DMS114 treated with DMSO at 0.1 percent for 48 hours (cell line): ENCODE data around the gene BCKDHB.

ENCODE experiments used
- DNase-seq: peaks from one replicate; lab custom pipeline; 2025; ENCODE audit not compliant: unreplicated experiment; lab: John Stamatoyannopoulos, UW

Gene BCKDHB

DNA sequence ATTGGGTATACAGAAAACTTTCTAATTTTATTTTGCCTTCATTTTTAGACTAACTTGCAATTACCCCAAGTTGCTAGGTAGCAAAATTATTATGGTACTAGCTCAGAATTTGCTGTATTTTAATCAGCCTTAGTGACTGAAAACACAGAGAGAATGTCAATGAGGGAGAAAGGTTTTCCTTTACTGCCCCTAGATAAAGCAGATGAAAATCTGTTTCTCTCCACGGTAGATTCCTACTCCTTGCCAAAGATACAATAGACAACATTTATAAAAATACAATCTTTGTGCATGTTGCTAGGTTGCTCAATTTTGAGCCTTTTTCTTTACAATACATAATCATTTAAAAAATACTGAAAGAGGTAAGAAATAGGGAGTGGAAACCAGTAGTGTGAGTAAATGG lies 222.2 kb downstream of the BCKDHB start:
- DNase-seq, result no peak

GRCh38 chr6:80329496-80329895 lies 223.0 kb downstream of the BCKDHB start:
- DNase-seq, result no peak

- no peak for DNase-seq
Observed at GRCh38 chr6:80330961-80331360, 224.5 kb downstream of the BCKDHB start.

- no peak for DNase-seq
Observed at GRCh38 chr6:80331522-80331921, 225.1 kb downstream of the BCKDHB start.

DNA sequence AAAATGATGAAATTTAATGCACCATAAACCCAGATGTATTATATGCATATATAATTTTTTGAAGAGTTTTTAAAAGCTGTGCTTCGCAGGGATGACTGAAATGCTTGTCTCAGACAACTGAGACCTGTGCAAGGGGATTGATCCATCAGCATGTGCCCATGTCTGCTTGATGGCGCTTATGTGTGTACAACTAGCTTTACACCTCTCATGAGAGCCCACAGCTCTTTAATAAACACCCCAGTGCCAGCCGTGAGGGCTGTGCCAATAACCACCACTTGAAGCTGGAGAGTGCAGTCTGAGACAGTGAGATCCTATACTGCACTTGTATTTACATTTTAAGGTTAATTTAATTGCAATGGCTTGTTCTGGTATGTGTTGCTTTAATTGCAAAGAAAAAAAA lies 225.5 kb downstream of the BCKDHB start:
- DNase-seq, result no peak

- DNase-seq, result no peak
Observed at GRCh38 chr6:80333342-80333741, 226.9 kb downstream of the BCKDHB start.

DNA sequence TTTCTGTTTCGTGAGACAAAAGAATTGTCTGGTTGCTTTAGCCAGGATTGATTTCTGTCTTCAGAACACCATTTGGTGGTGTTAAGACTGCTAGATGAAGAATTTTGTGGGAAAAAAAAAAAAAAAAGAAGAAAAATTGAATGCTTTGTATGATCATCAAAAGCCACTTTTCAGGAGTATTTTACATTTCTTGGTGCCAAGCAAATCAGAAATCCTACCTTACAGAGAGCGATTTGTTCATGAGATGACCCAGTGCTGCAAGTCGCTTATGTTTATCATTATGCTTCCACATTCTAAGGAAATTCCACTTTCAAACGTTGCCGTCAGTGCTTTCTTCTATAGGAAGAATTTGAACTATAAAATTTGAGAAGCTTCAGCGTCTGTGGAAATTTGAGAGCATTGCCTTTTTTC lies 228.7 kb downstream of the BCKDHB start:
- peak; percentile 16 for DNase-seq

DNA sequence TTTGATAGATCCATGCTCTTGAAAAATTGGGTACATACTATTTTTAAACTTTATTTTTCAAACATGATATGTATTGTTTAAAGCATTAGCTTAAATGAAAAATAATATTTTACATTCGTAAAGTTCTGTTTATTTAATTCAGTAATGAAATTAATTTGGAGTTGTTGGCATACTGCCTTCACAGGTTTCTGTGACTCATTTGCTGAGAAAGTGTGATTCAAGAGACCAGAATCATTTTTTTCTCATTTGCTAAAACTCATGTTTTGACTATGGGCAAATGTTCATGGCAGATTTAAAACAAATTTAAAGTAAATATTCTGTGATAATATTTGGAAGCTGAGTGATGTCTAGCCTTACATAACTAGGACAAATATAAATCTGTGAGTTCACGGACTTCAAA lies 230.4 kb downstream of the BCKDHB start:
- DNase-seq, result no peak

DNA sequence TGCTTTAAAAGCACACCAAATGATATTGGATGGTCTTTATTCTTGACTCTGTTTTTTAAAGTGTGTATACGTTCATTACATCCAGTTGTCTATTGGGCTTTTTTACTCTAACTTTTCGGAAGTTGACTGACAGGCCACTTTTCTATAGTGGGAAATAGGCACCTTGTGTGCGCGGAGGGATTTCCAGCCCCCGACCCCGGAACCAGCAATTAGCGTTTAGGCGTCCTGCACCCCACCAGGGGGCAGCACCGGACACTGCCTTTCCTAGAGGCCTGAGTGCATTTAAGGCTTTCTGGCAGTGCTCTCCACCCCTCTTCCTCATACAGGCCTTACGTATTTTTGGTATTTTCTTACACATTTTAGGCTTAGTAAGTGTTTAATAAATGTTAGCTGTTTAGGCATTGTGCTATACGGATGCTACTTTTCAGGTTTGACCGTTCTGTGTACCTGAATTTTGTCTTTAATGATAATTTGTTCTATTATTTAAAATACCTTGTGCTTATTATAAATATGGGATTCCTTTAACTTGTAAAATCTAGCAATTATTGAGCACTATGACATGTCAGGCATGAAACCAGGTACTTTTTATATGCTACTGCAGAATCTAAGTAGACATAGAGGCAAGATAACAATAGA lies 231.8 kb downstream of the BCKDHB start:
- no peak for DNase-seq

GRCh38 chr6:80339421-80339820 lies 232.9 kb downstream of the BCKDHB start:
- DNase-seq, result no peak

DNA sequence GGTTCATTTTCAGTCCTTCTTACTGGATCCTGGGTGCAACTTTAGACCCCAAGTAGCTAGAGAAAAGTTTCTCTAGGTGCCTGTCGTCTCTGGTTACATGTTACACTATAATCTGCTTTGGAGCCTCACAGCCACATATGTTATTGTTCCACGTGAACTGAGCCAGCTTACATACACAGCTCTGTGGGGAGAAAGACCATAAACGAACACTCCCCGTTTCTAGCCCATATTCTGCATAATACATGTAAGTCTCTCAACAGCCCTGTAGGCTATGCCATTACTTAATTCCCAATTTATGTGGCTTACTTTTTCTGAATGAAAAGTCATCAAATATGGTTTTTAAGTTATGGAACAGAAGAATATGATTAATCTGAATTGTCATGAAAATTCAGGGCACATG lies 233.8 kb downstream of the BCKDHB start:
- no peak for DNase-seq

GRCh38 chr6:80340686-80341085 lies 234.2 kb downstream of the BCKDHB start:
- no peak for DNase-seq

- DNase-seq, result no peak
Observed at GRCh38 chr6:80341330-80341729, 234.9 kb downstream of the BCKDHB start.

DNA sequence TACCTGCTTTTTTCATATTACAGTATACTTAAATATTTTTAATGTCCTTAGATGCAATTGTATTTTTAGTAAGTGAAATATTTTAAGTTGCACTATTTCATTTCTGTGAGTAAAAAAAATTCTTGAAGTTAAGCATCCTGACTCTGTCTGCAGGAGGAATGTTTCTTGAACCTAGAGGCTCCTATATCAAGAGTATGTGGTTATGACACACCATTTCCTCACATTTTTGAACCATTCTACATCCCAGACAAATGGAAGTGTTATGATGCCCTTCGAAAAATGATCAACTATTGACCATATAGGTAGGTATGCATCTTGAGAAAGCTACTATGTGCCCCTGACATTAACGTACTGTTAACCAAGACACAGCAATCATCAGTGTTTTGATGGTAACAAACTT lies 237.0 kb downstream of the BCKDHB start:
- no peak for DNase-seq

- DNase-seq, result no peak
Observed at GRCh38 chr6:80347101-80347500, 240.6 kb downstream of the BCKDHB start.

DNA sequence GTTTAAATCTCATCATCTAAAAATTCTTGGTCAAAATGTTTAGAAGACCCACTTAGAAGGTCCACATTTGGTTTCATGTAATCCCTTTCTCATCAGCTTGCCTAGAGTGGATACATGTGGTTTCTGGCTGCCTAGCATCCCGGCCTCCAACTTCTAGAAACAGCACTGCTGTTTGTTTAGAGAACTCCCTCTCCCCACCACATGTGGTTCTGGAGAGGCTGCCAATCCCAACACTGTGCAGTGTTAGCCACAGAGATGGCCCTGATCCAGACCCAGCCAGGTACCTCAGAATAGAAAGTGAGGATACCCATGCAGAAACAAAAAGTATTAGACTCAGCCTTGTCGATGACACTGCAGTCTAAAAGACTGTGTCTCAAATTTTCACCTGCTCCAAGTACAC lies 241.8 kb downstream of the BCKDHB start:
- DNase-seq, result no peak

- no peak for DNase-seq
Observed at GRCh38 chr6:80356000-80356399, 249.5 kb downstream of the BCKDHB start.

GRCh38 chr6:80356545-80356944 lies 250.1 kb downstream of the BCKDHB start:
- DNase-seq, result no peak

DNA sequence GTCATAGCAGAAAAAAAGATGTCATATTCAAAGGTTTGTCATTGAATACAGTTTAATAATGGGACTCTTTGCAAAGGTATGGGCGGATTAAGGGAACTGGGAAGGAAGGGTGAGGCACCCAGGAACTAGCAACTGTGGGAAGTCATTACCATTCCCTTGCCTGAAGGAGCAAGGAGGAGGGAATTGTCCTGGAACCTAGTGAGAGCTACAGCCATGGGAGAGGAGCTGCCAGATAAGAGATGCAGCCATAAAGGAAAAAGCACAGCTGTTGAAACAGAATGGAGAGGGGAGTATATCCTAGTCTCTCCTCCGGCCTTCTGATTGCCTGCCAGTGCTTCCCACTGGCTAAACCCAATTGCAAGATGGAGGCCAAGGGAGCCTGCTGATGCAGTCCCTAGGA lies 250.6 kb downstream of the BCKDHB start:
- DNase-seq, result no peak

DNA sequence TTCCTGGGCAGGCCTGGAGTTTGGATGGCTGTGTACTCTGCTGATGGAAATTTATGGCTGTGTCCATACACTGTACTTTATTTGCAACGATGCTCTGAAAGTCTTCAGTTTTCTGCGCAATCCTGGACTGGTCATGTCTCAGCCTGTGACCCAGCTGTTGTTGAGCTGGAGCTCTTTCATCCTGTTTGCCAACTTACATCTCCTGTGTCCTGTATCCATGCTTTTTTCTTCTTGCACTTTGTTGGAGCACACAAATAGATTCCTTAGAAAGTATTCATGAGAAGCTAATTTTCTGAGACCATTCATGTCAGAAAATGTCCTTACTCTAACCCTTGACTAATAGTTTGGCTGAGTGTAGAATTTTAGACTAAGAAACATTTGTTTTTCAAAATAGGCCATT lies 251.2 kb downstream of the BCKDHB start:
- DNase-seq, result no peak

- no peak for DNase-seq
Observed at GRCh38 chr6:80363501-80364122, 257.1 kb downstream of the BCKDHB start.

- no peak for DNase-seq
Observed at GRCh38 chr6:80364149-80364548, 257.7 kb downstream of the BCKDHB start.

DNA sequence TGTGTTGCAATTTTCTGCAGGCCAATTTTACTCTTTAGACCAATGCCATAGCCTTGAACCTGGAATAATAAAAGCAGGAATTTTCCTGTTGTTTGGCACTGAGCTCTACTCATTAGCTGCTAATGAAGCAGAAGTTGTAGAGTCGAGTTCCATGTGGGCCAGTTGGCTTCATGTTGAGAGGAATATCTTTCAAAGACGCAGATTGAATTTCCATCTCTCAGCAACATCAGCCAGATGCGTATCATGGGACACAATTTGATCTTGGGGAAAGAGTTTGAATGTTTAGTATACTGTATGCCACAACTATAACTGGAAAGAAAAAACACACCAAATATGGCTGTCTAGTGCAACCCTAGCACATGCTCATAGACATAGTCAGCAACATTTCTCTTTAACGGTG lies 259.6 kb downstream of the BCKDHB start:
- no peak for DNase-seq
